ENCODE results near the gene LAMTOR4. TPM values are rescaled to one million over a fixed set of nuclear protein-coding genes. Genes with fewer than 3 reads are reported as not detected.

The LAMTOR4 gene
- total RNA-seq, 1 donor from 2014 or later: 151 TPM

GRCh38 chr7:100173806-100174495 is 25.2 kb downstream of the LAMTOR4 start:
- no peak overlapping the region for H3K27ac Mint-ChIP-seq
- no peak overlapping the region for H3K4me3 Mint-ChIP-seq
- TF ChIP-seq CTCF (IDR thresholded peaks at IDR 0.05): no peak
- no peak for DNase-seq
- peaks cover 26% of the 10 kb centered on the region for H3K4me1 Mint-ChIP-seq
- intact Hi-C loops (cut with micrococcal nuclease): no loop called here
- CTCF ChIA-PET: no interaction called here
- POLR2A ChIA-PET: no interaction called here
- no peaks in the 10 kb centered on the region for H3K36me3 Mint-ChIP-seq (ENCODE audit: low read depth)
- H3K27me3 Mint-ChIP-seq: peaks cover 16% of the 10 kb centered on the region
- no peaks in the 10 kb centered on the region for H3K9me3 Mint-ChIP-seq
- no peak for ATAC-seq (ENCODE audit: low read depth)

GRCh38 chr7:100174582-100174981 is 25.9 kb downstream of the LAMTOR4 start:
- no peak for TF ChIP-seq CTCF (IDR thresholded peaks at IDR 0.05)
- Mint-ChIP-seq H3K4me3 (no peak overlapping the region), H3K4me1 (peaks cover 24% of the 10 kb centered on the region), H3K9me3 (no peaks in the 10 kb centered on the region), H3K36me3 (ENCODE audit: low read depth) (no peaks in the 10 kb centered on the region), H3K27ac (no peak overlapping the region), H3K27me3 (peaks cover 14% of the 10 kb centered on the region)
- ChIA-PET CTCF (no interaction called here), POLR2A (no interaction called here)
- ATAC-seq (ENCODE audit: low read depth): no peak
- no peak for DNase-seq
- intact Hi-C loops (cut with micrococcal nuclease): no loop called here

- ChIA-PET POLR2A (interaction anchor here (0.6 to 1.1 kb wide), 3 partner anchors 17 to 254 kb away, joined by 3 to 5 read pairs (median 4); partner anchors contain the start of genes TRAPPC14 and ZCWPW1), CTCF (interaction anchor here (0.7 kb wide), 1 partner anchor 14 kb away, joined by 3 read pairs; no protein-coding TSS in a partner anchor)
- peaks cover 24% of the 10 kb centered on the region for H3K4me1 Mint-ChIP-seq
- TF ChIP-seq CTCF (IDR thresholded peaks at IDR 0.05): no peak
- intact Hi-C loops (cut with micrococcal nuclease): loop anchor here (5.0 kb wide), 1 partner anchor 37 kb away; no protein-coding TSS in a partner anchor
- H3K27me3 Mint-ChIP-seq: peaks cover 12% of the 10 kb centered on the region
- no peaks in the 10 kb centered on the region for H3K36me3 Mint-ChIP-seq (ENCODE audit: low read depth)
- H3K9me3 Mint-ChIP-seq: no peaks in the 10 kb centered on the region
- peak overlapping the region; percentile 60 for H3K4me3 Mint-ChIP-seq
- DNase-seq (no peak), ATAC-seq (ENCODE audit: low read depth) (no peak)
- no peak overlapping the region for H3K27ac Mint-ChIP-seq
Measured at GRCh38 chr7:100175296-100175935, 26.7 kb downstream of the LAMTOR4 start.

- H3K27me3 Mint-ChIP-seq: peaks cover 7% of the 10 kb centered on the region
- intact Hi-C loops (cut with micrococcal nuclease): loop anchor here (1.0 to 5.0 kb wide), 5 partner anchors 14 to 49 kb away; partner anchors contain the start of genes LAMTOR4 and TRAPPC14
- H3K9me3 Mint-ChIP-seq: no peaks in the 10 kb centered on the region
- ATAC-seq (ENCODE audit: low read depth) (no peak), DNase-seq (no peak)
- H3K27ac Mint-ChIP-seq: peak overlapping the region; percentile 41
- H3K4me1 Mint-ChIP-seq: peaks cover 24% of the 10 kb centered on the region
- TF ChIP-seq CTCF (IDR thresholded peaks at IDR 0.05): no peak
- ChIA-PET CTCF (interaction anchor here (0.9 to 1.7 kb wide), 2 partner anchors 14 to 44 kb away, joined by 3 to 6 read pairs; no protein-coding TSS in a partner anchor), POLR2A (interaction anchor here (0.5 to 3.7 kb wide), 15 partner anchors 8 to 253 kb away, joined by 3 to 31 read pairs (median 5); partner anchors contain the start of genes GAL3ST4, LAMTOR4, MBLAC1 and MEPCE)
- H3K36me3 Mint-ChIP-seq (ENCODE audit: low read depth): no peaks in the 10 kb centered on the region
- peak overlapping the region; percentile 84 for H3K4me3 Mint-ChIP-seq
Measured at GRCh38 chr7:100176096-100177044, 27.7 kb downstream of the LAMTOR4 start.
